Astrocyte of the cerebellum (primary cell): Measurements from ENCODE around the gene SFN.

ENCODE experiments used
- DNase-seq: peaks from one replicate; pipeline ENCODE4 v3.0.0-alpha.2; 2011; ENCODE audit warnings: low read depth
- H3K4me3 ChIP-seq: 2 replicates; pipeline ENCODE4 v1.5.1; 2011; ENCODE audit warnings: mild to moderate bottlenecking, low read depth, low read length, moderate library complexity
- CTCF ChIP-seq: IDR thresholded peaks from 2 replicates; pipeline ENCODE4 v1.5.1; 2012; ENCODE audit warnings: low read length, low read depth, moderate library complexity, mild to moderate bottlenecking; ENCODE audit errors: missing control alignments
- in situ Hi-C: cut with HindIII; loops from 2 replicates; pipeline ENCODE4 v1.10.0; 2017; ENCODE audit warnings: low sequenced_read_pairs

The SFN gene

GRCh38 chr1:26862781-26863684, at the start of gene SFN:
TSS of gene SFN (plus strand) at chr1:26863149. CDS start at chr1:26863213, 64 bp downstream.
- in situ Hi-C loops, result no loop called here
- DNase-seq, result no peak
- peak; percentile 20 for TF ChIP-seq CTCF
- no peak within 1 kb of the TSS for H3K4me3 ChIP-seq

- TF ChIP-seq CTCF, result no peak
- in situ Hi-C loops, result no loop called here
- no peak overlapping the region for H3K4me3 ChIP-seq
- no peak for DNase-seq
Measured at GRCh38 chr1:26814377-26814776, 48.6 kb upstream of the SFN start.

GRCh38 chr1:26814893-26815292, 48.1 kb upstream of the SFN start:
- in situ Hi-C loops, result no loop called here
- no peak overlapping the region for H3K4me3 ChIP-seq
- no peak for TF ChIP-seq CTCF
- no peak for DNase-seq

- no peak for TF ChIP-seq CTCF
- in situ Hi-C loops, result no loop called here
- DNase-seq, result no peak
- H3K4me3 ChIP-seq, result no peak overlapping the region
Measured at GRCh38 chr1:26820784-26821269, 42.1 kb upstream of the SFN start.

- DNase-seq, result no peak
- in situ Hi-C loops, result no loop called here
- TF ChIP-seq CTCF, result no peak
- no peak overlapping the region for H3K4me3 ChIP-seq
Measured at GRCh38 chr1:26822737-26823395, 40.1 kb upstream of the SFN start.

GRCh38 chr1:26824731-26825130, 38.2 kb upstream of the SFN start:
- no peak for DNase-seq
- TF ChIP-seq CTCF, result no peak
- H3K4me3 ChIP-seq, result no peak overlapping the region
- in situ Hi-C loops, result no loop called here
